ENCODE data around the gene SMG6.

- TF ChIP-seq CTCF (conservative IDR thresholded peaks at IDR 0.05 in 1 of 2, IDR thresholded peaks at IDR 0.05 in 1 of 2; ENCODE audit: extremely low read depth in 1 of 2, insufficient read depth in 1 of 2, low read depth in 1 of 2, low read length in 2 of 2), result peak; percentile 59 to 91
- TF ChIP-seq EZH2 (IDR thresholded peaks at IDR 0.05; ENCODE audit: borderline replicate concordance, low read length), result no peak
These were observed 277.8 kb downstream of the SMG6 start for GRCh38 chr17:2025622-2026309.

Measured in mammary epithelial cell (primary cell).